UCSD-AML1 (cell line): Measurements from ENCODE around the gene GANC.
A peak's percentile ranks its signal among the peaks of the same experiment; 100 is the strongest.
"Not testable (repeated sequence)": the region's sequence is repeated elsewhere in the genome, so short reads cannot be mapped to it uniquely, and the experiment has no call there.

ENCODE experiments used
- DNase-seq: peaks from one replicate; lab custom pipeline; 2025; ENCODE audit not compliant: unreplicated experiment; lab: John Stamatoyannopoulos, UW

GANC gene, protein sequence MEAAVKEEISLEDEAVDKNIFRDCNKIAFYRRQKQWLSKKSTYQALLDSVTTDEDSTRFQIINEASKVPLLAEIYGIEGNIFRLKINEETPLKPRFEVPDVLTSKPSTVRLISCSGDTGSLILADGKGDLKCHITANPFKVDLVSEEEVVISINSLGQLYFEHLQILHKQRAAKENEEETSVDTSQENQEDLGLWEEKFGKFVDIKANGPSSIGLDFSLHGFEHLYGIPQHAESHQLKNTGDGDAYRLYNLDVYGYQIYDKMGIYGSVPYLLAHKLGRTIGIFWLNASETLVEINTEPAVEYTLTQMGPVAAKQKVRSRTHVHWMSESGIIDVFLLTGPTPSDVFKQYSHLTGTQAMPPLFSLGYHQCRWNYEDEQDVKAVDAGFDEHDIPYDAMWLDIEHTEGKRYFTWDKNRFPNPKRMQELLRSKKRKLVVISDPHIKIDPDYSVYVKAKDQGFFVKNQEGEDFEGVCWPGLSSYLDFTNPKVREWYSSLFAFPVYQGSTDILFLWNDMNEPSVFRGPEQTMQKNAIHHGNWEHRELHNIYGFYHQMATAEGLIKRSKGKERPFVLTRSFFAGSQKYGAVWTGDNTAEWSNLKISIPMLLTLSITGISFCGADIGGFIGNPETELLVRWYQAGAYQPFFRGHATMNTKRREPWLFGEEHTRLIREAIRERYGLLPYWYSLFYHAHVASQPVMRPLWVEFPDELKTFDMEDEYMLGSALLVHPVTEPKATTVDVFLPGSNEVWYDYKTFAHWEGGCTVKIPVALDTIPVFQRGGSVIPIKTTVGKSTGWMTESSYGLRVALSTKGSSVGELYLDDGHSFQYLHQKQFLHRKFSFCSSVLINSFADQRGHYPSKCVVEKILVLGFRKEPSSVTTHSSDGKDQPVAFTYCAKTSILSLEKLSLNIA (N-terminal part only)

DNA sequence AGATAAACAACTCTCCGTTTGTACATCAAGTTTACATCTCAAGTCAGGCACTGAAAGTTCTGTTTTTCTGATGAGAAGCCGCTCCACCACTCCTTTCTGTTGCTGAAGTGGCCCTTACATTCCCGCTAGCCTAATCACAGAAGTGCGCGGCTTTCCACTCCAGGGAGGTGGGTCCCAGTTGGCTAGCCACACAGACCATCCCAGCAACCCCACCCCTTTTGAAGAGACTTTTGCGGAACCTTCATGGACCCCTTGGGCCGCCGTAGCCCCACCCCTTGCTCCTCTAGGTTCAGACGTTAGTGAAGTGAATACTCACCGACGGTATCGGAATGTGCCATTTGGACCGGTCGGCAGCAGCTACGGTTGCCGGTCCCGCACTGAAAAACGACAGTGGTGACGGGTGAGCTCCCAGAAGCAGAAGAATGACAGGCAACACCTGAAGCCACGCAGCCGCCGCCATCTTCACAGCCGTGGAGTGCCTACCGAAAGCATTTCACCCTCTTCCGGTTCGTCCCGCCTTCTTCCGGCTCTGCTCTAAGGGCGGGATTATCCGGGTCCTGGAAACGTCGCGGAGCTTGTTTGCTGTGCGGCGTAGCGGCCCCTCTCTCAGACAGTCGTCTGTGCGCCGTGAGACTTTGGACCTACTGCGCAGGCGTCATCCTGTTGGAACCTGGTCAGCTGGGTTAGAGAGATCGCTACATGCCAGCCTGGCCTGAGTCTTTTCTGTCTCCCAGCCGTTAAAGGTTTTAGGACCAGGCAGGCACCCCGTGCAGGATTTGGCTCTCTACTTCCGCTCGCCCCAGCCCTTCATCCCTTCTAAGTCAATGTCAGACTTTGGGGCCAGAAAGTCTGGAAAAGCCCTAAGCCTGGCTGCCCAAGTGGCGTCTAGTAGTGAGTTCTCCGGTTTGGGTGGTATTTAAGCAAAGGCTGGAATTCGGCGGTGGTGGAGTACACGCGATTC, at the start of gene GANC, which contains the start of gene TMEM87A:
TSS of gene GANC (plus strand) at position 263 of the 961 bp plus-strand sequence. CDS start 1,281 bp downstream, outside the sequence.
TSS of gene TMEM87A (minus strand) at position 495 of the 961 bp plus-strand sequence. CDS start at position 460, 35 bp downstream.
- peak; percentile 97 for DNase-seq

DNA sequence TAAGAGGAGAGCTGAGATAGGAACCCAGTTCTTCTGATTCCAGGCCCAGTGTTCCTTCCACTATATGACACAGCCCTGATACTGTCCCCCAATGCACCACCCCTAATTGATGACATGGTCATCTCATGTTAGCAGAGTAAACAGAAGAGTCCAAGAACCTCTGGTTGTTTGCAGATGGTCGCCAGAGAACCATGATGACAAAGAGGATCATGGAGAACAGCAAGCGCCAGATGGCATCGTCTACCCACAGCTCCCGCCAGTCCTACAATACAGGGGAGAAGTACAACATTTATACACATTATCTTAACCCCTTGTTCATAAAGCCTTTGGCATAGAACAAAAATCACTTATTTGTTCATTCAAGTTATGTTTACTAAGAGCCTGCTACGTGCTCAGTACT, 46.4 kb upstream of the GANC start:
- DNase-seq, result no peak

DNA sequence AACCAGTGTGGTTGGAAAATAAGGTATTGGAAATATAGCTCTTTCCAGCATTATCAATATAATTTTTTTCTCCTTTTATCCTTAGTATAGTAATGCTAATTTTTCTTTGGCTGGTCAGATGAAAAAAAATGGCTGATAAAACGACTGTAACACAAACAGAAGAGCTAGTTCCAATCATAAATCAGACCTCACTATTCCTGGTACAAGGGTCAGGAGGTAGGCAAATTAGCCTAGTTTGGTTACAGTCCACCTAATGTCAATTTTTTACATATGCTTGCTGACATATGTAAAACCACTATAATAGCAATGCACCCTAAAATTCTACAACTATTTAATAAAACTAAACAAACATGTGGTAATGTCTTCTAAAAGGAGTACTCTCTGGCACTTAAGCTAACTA, 45.0 kb upstream of the GANC start:
- DNase-seq, result no peak

DNA sequence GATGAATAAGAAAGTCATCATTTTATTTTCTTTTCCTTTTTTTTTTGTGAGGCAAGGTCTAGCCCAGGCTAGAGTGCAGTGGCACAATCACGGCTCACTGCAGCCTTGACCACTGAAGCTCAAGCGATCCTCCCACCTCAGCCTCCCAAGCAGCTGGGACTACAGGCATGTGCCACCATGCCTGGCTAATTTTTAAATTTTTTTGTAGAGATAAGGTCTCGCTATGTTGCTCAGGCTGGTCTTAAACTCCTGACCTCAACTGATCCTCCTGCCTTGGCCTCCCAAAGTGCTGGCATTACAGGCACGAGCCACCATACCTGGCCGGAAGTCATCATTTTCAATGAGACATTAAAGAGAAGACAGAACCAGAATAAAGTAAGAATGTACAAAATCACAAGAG, 44.0 kb upstream of the GANC start:
- not testable (repeated sequence) for DNase-seq

DNA sequence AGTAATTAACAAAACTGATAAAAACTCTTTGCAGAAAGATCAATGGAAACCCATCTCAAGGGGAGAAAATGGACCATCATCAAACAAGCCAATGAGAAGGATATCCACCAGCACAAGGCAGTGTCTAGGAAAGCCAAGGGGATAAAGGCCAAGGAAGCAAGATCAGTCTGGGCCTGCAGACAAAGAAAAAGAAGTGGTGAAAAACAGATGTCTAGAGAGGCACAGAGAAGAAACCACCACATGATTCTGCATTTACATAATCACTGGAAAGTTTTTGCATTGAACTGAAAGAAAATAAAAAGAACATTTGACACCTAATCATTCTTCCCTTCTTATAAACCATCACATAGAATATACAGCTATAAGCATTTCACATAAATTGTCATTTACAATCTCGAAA, 41.9 kb upstream of the GANC start:
- DNase-seq, result no peak

DNA sequence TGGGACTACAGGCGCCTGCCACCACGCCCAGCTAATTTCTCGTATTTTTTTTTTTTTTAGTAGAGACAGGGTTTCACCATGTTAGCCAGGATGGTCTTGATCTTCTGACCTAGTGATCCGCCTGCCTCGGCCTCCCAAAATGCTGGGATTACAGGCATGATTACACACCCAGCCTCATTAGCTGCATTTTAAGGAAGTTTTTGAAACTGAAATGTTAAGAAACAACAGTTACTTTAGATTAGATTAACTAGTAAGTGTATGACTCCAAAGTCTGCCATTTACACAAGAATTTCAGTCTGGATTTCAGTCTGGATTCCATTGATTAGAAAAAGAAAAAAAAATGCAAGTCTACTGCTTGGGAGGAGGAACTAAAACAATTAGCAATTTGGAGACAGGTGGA, 40.4 kb upstream of the GANC start:
- no peak for DNase-seq

DNA sequence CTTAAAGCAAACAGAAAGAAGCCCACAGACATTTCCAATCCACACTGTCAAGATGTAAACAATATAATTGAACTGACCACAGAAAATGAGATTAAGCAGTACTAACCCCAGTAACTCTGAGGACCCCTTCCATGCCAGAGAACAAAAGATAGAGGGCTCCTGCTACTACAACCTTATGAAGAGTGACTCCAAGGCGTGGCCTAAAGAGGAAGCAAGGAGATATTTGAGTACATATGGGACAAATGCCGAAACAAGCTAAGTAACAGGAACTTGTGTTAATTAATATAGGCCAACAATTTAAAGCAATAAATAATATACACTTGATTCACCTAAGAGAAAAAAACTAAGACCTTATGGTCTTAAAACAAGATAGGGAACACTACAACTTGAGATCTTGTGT, 39.9 kb upstream of the GANC start:
- DNase-seq, result no peak

DNA sequence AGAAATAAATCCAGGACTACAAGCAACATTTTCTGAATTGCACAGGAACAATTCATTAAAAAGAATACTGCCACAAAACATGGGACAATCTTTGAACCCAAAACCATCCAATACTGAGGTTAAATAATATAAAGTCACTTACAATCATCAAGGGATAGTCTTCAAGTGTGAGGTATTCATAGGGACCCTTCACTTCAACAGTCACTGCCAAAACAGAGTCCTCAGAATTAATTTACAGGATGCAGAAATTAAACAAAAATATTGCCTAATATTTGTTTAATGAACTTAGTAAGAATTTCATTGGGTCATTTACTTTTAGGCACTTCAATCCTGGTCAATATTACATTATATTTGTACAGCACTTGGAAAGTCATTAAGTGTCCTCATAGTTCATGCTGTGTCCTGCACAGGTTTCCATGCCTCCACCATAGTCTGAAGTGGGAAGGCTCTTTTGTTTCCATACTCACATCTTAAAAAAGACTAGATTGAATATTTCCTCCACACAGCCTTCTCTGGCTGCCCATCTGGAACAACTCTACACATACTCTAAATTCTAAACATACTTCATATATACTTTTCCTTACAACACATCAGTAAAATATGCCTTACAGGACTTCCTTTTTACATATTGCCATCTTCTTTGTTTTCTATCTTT, 33.3 kb upstream of the GANC start:
- DNase-seq, result no peak

DNA sequence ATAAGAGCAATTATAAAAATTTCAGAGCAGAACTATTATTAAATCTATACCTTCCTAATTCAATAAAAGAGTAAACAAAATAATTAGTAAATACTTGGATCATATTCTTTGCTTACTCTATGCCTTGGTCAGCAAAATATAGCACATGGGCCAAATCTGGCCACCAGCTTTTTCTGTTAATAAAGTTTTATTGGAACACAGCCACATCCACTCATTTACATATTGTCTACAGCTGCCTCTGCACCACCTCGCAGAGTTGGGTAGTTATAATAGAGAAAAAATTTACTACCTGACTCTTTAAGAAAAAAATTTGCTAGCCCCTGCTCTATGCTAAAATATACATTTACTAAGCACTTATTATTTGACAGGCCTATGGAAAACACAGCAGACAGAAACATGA, 32.2 kb upstream of the GANC start:
- DNase-seq, result no peak

DNA sequence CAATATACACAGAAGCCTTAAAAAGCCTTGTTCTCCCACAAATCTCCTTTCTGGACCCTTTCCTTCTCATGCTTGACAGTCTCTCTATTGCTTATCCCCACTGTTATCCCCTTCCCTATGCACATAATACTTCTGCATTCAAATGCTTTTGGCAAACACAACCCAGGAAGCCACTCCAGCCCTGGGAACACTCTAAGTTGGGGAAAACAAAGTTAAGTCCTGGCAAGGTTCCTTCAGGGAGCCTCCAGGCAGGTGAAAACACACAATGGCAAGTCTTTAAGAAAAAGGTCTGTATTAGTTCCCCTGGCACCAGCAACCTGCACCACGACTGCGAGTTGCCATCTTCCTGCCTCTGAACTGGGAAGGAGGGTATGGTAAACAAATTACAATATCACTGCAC, 19.7 kb upstream of the GANC start:
- DNase-seq, result no peak

DNA sequence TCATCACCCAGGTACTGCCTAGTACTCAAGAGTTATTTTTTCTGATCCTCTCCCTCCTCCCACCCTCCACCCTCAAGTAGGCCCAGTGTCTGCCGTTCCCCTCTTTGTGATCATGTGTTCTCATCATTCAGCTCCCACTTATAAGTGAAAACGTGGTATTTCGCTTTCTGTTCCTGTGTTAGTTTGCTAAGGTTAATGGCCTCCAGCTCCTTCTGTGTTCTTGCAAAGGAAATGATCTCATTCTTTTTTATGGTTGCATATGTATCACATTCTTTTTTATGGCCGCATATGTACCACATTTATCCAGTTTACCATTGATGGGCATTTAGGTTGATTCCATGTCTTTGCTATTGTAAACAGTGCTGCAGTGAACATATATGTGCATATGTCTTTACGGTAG, 8.2 kb upstream of the GANC start:
- DNase-seq, result no peak

DNA sequence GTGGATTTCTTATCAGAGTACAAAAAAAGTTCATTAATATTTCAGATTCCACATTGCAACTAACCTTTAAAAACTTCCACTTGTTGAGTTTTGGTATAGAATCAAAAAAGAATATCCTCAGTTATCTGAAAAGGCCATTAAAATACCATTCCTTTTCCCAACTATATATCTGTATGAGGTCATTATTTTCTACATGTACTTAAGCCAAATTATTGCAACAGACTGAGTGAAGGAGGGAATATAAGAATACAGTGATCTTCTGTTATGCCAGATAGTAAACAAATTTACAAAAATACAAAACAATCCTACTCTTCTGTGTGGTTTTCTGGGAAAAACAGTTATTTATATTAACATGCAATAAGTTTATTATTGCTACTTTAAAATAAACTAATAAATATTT, 5.7 kb upstream of the GANC start:
- no peak for DNase-seq

DNA sequence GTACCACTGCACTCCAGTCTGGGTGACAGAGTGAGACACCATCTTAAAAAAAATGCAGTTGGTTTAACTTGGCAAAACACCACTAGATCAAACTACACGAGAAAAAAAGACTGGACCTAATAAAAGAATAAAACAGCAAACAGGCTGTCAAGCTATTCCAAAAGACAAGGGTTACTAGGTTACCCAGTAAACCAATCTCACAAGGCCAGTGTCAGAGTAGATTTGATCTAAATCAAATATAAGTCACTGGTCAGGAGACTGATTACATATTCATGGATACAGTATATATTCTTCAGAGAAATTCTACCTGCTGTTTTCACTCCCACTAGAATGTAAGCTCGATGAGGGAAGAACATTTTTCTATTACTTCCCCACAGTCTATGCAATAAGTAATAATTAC, 2.5 kb upstream of the GANC start:
- no peak for DNase-seq

DNA sequence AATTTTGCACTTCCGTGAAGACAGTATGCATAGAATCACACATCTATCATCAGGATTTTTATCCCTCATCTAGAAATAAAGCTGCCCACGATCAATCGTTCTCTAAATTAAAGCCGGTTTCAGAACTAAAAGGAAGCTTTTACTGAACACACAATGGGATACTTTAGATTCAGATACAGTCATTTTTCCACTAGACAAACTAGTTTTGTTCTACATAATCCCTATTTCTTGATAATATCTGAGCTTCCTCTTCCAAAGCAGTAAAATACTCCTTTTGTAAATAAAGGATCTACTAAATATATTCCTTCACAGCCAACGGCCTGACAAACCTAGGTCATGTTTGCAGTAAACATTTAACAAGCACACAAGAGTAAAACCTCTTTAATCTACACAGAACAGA, 2.0 kb upstream of the GANC start:
- DNase-seq, result no peak

DNA sequence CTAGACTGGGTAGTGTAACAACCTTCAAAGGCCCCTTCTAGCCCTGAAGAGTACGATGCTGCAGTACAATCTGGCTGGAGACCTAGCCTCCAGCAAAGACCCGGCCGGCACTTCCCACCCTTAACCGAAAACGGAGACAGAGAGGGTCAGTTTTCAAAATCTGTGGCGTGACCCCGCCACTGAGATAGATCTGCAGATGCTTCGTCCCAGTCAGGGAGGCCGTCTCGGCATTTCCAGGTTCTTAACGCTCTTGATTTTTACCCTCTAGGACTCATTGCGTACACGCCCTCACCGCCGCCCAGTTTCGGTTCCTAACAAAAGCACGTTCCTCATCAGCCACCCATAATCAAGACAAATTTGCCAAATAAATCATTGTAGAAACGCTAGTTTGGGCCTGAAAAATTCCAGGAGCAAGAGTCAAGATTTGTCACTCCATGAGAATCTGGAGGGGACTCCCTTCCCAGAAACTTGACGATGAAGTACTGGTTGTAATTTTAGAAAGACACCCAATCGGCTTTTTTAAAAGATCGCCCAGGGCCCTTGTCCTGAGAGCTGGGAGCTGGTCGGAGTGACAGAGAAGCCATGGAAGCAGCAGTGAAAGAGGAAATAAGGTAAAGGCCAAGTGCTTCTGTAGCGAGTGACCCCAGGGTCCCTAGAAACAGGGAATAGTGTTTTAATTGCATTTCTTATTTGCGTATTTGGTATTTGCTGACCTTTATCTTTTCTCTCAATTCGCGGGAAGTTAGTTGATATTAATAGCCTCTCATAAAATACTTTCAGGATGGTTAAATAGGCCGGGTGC, 1.1 kb downstream of the GANC start:
- DNase-seq, result peak; percentile 67

DNA sequence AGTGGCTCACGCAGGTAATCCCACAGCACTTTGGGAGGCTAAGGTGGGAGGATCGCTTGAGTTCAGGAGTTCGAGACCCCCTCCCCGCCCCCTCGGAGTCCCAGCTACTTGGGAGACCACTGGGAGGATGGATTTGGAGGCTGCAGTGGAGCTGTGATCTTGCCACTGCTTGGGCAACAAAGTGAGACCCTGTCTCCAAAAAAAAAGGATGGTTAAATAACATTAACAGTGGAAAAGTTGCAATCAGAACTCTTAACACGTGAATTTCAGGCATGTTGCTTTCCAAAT, 1.6 kb downstream of the GANC start:
- DNase-seq, result peak; percentile 12

DNA sequence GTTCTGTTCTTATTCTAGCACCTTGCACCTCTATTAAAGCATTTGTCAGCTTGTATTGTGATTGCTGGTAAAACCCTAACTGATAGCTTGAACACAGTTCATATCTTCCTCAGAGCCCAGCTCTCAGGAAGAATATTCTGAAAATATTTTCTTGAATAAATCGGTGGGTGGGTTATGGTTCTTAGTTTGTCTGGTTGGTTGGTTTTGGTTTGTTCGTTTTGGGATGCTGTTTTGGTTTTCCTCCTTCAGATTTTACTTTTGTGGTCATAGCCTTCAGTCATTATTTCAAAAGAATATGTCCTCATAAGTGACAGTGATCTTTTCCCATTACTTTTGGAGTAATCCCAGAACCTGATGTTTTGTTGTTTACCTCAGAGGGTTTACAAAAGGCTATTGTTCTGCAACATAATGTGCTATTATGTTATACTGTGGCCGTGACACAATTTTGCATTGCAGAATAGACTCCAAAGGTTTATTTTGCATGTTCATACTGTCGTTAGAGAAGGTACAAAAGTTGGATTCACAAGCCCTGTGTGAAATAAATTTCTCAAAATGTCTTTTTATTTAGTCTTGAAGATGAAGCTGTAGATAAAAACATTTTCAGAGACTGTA, 2.9 kb downstream of the GANC start:
- DNase-seq, result no peak

DNA sequence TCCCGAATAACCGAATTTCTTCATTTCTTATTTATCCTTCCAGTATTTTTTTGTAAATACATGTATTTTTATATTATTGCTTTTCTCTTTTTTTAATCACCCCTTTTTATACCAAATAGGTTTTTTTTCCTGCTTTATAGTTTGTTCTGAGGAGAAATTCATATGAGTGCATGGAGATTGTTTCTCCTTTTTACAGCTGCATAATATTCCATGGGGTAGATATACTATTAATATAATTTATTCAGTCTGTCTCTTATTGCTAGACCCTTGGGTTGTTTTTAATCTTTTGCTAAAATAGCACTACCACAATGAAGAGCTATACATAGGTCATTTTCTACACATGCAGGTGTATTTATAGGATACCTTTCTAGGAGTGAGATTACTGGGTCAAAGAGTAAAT, 3.8 kb downstream of the GANC start:
- DNase-seq, result no peak

DNA sequence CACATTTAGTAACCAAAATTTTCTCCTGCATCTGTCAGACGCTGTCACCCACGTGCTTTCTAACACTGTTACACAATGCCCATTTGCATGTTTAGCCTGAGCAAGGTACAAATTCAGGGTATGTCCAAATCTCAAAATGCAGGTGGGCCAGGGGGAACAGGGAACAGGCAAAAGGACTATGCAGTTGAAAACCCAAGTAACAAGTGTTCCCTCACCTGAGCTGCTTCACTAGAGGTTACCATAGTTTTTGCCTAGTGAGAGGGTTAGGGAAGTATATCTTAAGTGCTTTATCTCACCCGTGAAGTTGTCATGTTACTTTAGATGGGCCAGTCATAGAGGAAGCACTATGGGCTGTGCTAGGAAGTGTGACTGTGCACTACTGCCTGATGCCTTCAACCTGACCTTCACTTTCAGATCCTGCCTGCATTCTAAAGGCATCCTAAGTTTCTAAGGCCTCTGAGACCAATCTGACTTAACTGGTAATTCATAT, 6.3 kb downstream of the GANC start:
- peak; percentile 15 for DNase-seq
